Uterus (tissue), 4 donors: Measurements from ENCODE around the gene LMX1A. TPM values are rescaled to one million over a fixed set of nuclear protein-coding genes. Genes with fewer than 3 reads are reported as not detected.

ENCODE experiments used
- DNase-seq, 2 donors: peaks; one replicate each; pipeline ENCODE4 v3.0.0-alpha.2; 2019 to 2020
- H3K27ac ChIP-seq, 2 donors: fragments of 200-600 bp; sonication (generic); 1 replicate in 1 of 2; 2 replicates in 1 of 2; pipeline ENCODE4 v1.5.1; 2016 to 2018
- H3K27me3 ChIP-seq, 2 donors: fragments of 200-600 bp; sonication (generic); one replicate each; pipeline ENCODE4 v1.5.1; 2018 to 2019; ENCODE audit warnings: control low read depth in 1 of 2
- H3K36me3 ChIP-seq, 2 donors: fragments of 200-600 bp; sonication (generic); one replicate each; pipeline ENCODE4 v1.5.1; 2019; ENCODE audit warnings: control low read depth in 1 of 2
- H3K4me1 ChIP-seq, 2 donors: fragments of 200-600 bp; sonication (generic); one replicate each; pipeline ENCODE4 v1.5.1; 2018 to 2019; ENCODE audit warnings: control low read depth in 1 of 2
- H3K4me3 ChIP-seq, 2 donors: fragments of 200-600 bp; sonication (generic); 1 replicate in 1 of 2; 2 replicates in 1 of 2; pipeline ENCODE4 v1.5.1; 2018 to 2019; ENCODE audit warnings: mild to moderate bottlenecking in 1 of 2
- H3K9me3 ChIP-seq, 2 donors: fragments of 200-600 bp; sonication (generic); one replicate each; pipeline ENCODE4 v1.5.1; 2019; ENCODE audit warnings: control low read depth in 1 of 2
- POLR2A ChIP-seq, 2 donors: fragments of 450-650 bp; IDR thresholded peaks; one replicate each; pipeline ENCODE4 v1.6.1; 2016; ENCODE audit warnings: antibody characterized with exemption in 2 of 2, mild to moderate bottlenecking in 1 of 2, moderate library complexity in 1 of 2
- intact Hi-C: fragments of 100-400 bp; cut with DNase I; formaldehyde crosslinking; loops from one replicate; pipeline ENCODE4 v1.15.1; 2023; ENCODE audit warnings: low total_unique reads
- total RNA-seq, 4 donors: library from RNA; depleted of rRNA in 3 of 4; stranded (reverse); fragments of >200 nt in 3 of 4; gene quantifications; one replicate each; pipeline versions ENCODE4 v1.1.0 to v1.2.4, GENCODE V29; 2014 to 2023
- TF ChIP-seq, protein P1 (sequence below), 4 experiments: fragments of 200-600 bp in 2 of 4; fragments of 450-650 bp in 2 of 4; sonication (generic) in 2 of 4; IDR thresholded peaks; one replicate each; pipeline ENCODE4 v1.5.1; 2016 to 2019; ENCODE audit warnings: antibody characterized with exemption in 4 of 4, mild to moderate bottlenecking in 2 of 4, moderate library complexity in 1 of 4
- donor health status: DM: yes; HTN: yes; CAD: no.

LMX1A gene
- total RNA-seq, 4 donors from 2014 or later, result 0.41 TPM; not detected in 3

DNA sequence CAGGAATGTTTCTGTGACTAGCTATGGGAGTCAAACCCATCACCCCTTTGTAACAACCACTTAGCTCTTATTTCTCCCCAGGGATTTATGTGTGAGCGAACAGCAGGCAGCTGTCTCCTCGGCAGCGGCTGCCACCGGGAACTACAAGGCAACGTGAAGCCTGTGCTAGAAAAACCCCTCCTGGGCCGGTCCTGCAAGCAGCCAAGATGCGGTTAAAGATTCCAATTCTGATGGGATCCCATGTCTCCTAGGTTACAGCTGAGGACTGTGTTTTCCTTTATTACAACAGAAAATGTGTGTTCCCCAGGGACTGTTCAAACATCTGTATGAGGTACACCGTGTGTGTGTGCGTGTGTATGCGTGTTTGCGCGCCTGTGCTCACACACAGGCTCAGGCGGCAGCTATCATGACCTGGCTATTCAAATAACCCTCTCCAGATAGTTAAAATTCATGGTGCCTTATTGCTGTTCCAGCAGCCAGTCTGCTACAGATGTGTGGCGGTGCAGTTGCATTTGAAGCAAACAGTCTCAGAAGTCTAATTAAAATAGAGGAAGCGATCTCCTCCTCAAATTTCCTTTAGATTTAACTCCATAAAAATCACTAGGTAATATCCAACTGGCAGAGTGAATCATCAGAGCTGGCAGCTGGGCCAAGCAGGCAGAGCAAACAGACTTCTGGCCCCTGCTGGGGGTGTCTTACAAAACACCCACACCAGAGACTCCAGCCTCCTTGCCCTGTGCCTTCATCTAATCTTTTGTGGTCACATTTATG lies 68.0 kb downstream of the LMX1A start:
- Histone ChIP-seq H3K4me3 (no peak overlapping the region), H3K9me3 (no peaks in the 10 kb centered on the region), H3K36me3 (no peaks in the 10 kb centered on the region), H3K27me3 (no peaks in the 10 kb centered on the region), H3K4me1 (no peaks in the 10 kb centered on the region), H3K27ac (no peak overlapping the region)
- TF ChIP-seq POLR2A (IDR thresholded peaks at IDR 0.05), result no peak
- TF ChIP-seq, protein P1, sequence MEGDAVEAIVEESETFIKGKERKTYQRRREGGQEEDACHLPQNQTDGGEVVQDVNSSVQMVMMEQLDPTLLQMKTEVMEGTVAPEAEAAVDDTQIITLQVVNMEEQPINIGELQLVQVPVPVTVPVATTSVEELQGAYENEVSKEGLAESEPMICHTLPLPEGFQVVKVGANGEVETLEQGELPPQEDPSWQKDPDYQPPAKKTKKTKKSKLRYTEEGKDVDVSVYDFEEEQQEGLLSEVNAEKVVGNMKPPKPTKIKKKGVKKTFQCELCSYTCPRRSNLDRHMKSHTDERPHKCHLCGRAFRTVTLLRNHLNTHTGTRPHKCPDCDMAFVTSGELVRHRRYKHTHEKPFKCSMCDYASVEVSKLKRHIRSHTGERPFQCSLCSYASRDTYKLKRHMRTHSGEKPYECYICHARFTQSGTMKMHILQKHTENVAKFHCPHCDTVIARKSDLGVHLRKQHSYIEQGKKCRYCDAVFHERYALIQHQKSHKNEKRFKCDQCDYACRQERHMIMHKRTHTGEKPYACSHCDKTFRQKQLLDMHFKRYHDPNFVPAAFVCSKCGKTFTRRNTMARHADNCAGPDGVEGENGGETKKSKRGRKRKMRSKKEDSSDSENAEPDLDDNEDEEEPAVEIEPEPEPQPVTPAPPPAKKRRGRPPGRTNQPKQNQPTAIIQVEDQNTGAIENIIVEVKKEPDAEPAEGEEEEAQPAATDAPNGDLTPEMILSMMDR (IDR thresholded peaks at IDR 0.05), result no peak
- intact Hi-C loops, result no loop called here
- no peak for DNase-seq

DNA sequence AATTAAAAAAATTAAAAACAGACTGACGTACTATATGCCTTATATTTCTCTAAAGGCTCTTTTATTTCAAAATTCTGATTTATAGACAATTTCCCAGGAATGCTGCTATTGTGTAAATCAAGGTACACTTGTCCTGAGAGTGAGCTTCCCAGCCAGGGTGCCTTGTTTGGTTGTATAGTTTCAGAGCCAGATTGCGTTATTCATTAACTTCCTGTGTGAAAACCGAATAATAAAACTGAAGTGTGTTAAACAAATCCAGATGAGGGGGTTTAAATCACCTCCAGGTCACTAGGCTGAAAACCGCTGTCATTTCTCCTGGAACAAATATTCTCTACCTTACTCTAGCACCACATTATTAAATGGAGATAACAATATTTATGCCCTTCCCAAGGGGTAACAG lies 68.7 kb downstream of the LMX1A start:
- intact Hi-C loops, result no loop called here
- H3K36me3 ChIP-seq, result no peaks in the 10 kb centered on the region
- no peaks in the 10 kb centered on the region for H3K27me3 ChIP-seq

DNA sequence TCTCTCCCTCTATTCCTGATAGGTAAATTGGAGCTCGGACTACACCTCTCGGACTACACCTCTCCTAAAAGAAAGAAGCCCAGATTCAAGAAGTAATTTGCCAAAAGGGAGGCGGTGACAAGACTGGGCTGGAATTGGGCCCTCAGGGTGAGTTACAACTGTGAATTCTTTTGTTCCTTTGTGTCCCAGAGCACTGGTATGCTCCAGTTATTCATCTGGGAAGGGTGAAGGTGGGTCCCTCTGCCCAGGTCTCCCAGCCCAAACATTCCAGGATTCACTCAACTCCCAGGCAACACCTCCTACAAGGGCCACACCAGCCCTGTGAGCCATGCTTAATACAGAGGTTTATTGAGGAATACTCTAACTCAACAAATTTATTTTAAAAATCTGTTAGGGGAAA lies 69.2 kb downstream of the LMX1A start:
- no peaks in the 10 kb centered on the region for H3K27me3 ChIP-seq
- intact Hi-C loops, result no loop called here

More for the DNA sequence above, 68.7 kb downstream of the LMX1A start:
- Histone ChIP-seq H3K4me1 (no peaks in the 10 kb centered on the region), H3K27ac (no peak overlapping the region), H3K4me3 (no peak overlapping the region), H3K9me3 (no peaks in the 10 kb centered on the region)
- DNase-seq, result no peak
- no peak for TF ChIP-seq POLR2A (IDR thresholded peaks at IDR 0.05)
- TF ChIP-seq, protein P1 (IDR thresholded peaks at IDR 0.05), result no peak

DNA sequence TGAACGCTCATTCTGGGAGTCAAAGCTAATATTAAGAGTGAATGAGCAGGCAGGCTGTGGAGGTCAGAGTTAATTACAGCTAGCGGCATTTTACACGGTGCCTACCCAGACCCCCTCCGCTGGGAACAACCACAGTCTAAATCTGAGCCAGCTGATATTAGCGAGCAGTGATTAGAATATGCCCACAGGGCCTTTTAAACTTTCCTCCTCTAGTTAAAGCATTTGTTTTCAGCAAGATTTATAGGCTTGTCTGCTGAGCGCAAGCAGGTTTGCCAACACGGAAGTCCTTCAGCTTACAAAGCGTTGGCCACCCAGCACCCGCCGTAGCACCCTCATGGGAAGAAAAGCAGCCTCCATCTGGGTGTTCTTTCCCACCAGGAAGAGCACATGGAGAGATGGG lies 72.1 kb downstream of the LMX1A start:
- Histone ChIP-seq H3K27ac (no peak overlapping the region), H3K27me3 (no peaks in the 10 kb centered on the region), H3K36me3 (no peaks in the 10 kb centered on the region), H3K4me1 (no peaks in the 10 kb centered on the region), H3K4me3 (no peak overlapping the region), H3K9me3 (no peaks in the 10 kb centered on the region)
- TF ChIP-seq POLR2A (IDR thresholded peaks at IDR 0.05), result no peak
- TF ChIP-seq, protein P1 (IDR thresholded peaks at IDR 0.05), result no peak
- intact Hi-C loops, result no loop called here
- DNase-seq, result no peak

More for the DNA sequence above, 69.2 kb downstream of the LMX1A start:
- TF ChIP-seq, protein P1 (IDR thresholded peaks at IDR 0.05), result no peak
- TF ChIP-seq POLR2A (IDR thresholded peaks at IDR 0.05), result no peak
- Histone ChIP-seq H3K4me1 (no peaks in the 10 kb centered on the region), H3K4me3 (no peak overlapping the region), H3K27ac (no peak overlapping the region), H3K9me3 (no peaks in the 10 kb centered on the region), H3K36me3 (no peaks in the 10 kb centered on the region)
- DNase-seq, result no peak

DNA sequence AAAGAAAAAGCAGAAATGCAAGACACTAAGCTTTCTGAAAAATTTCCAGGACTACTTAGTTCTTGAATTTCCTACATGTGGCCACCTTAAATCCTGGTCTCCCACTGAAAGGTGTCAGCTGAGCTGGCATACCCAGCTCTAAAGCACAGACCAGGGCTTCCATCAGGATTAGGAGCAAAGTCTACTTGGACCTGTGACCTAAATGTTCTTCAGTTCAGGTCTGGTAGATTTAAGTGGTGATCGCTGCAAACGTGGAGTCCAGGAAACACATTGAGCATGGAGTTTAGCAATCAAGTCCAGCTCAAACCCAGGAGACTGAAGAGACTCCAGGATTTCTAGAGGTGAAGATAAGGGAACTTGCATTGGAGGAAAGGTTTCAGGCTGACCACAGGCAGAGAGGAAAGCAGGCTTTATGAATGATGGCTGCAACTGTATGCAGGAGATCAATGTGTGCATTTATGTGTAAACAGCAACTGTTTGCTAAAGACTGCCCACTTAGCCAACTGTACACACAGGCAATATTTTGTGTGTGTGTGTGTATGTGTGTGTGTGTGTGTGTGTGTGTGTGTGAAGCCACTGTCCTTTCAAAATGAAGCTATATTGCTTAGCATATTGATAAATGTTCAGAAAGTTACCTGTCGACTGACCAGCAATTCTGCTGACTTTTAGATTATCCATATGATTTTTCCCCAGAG lies 75.2 kb downstream of the LMX1A start:
- no peak for DNase-seq
- no peak overlapping the region for H3K27ac ChIP-seq
- H3K27me3 ChIP-seq, result no peaks in the 10 kb centered on the region
- no peaks in the 10 kb centered on the region for H3K9me3 ChIP-seq
- H3K36me3 ChIP-seq, result no peaks in the 10 kb centered on the region
- H3K4me1 ChIP-seq, result no peaks in the 10 kb centered on the region
- TF ChIP-seq, protein P1 (IDR thresholded peaks at IDR 0.05), result no peak
- TF ChIP-seq POLR2A (IDR thresholded peaks at IDR 0.05), result no peak
- intact Hi-C loops, result no loop called here
- no peak overlapping the region for H3K4me3 ChIP-seq
